ENCODE results near the gene MRPL18. TPM values are rescaled to one million over a fixed set of nuclear protein-coding genes. Genes with fewer than 3 reads are reported as not detected.

The MRPL18 gene
- total and polyA plus RNA-seq, 2 of the 8 experiments (the other 6 are each of a cell fraction or from before 2014, with no cell fraction given) = 58.7 to 79.8 TPM

DNA sequence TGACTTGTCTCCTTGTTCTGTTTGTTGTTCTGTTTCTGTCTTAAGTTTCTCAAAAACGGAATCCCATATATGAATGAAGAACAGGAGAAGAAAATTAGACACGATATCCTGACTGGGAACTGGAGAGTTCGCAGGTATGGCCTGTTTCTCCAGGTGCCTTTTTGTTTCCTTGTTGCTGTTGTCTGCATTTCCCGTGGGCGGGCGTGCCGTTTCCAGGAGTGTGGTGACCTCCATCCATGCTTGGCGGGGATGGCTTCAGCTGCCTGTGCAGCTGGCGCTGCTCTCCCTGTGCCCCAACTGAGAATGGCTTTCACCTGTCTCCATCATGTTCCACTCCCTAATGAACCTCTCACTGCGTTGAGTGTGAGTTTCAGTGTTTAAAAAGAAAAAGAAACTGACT lies 14.2 kb downstream of the MRPL18 start:
- ChIA-PET POLR2A (ENCODE audit: partially characterized antibody) (interaction anchor here (0.9 to 1.3 kb wide), 2 partner anchors 8 to 29 kb away, joined by 3 to 4 read pairs; no protein-coding TSS in a partner anchor), CTCF (ENCODE audit: partially characterized antibody) (no interaction called here)
- FAIRE-seq = no peak
- H3K79me1 ChIP-seq (ENCODE audit: low read depth, low read length) = no peaks in the 10 kb centered on the region
- no peaks in the 10 kb centered on the region for H3K23me2 ChIP-seq (ENCODE audit: low read depth, low read length)
- H4K20me1 ChIP-seq (replicated peaks in 1 of 2; ENCODE audit: control insufficient read depth in 1 of 2, insufficient read depth in 2 of 2, low read length in 2 of 2) = peaks cover 0 to under 1% of the 10 kb centered on the region in 2 experiments
- H3K9ac ChIP-seq (replicated peaks in 1 of 4; ENCODE audit: extremely low read depth in 1 of 4, low read depth in 3 of 4, low read length in 3 of 4) = no peak overlapping the region
- H4K91ac ChIP-seq (replicated peaks; ENCODE audit: insufficient read length, low read length) = no peak overlapping the region
- no peak overlapping the region for H3K4me3 ChIP-seq (ENCODE audit: extremely low read depth in 1 of 4, insufficient read depth in 2 of 4, low read depth in 3 of 4, low read length in 4 of 4)
- no peak overlapping the region for H3K27ac ChIP-seq (ENCODE audit: low read depth, low read length)
- no peak overlapping the region for H2AK5ac ChIP-seq (ENCODE audit: low read depth, low read length)
- H3K18ac ChIP-seq (ENCODE audit: extremely low read depth, low read length) = no peak overlapping the region
- no peak overlapping the region for H4K8ac ChIP-seq (ENCODE audit: extremely low read depth, insufficient read depth, low read length)
- H3K4ac ChIP-seq (replicated peaks; ENCODE audit: insufficient read length, low read depth, low read length) = no peak overlapping the region
- H2BK20ac ChIP-seq (ENCODE audit: low read length) = no peak overlapping the region
- H2BK120ac ChIP-seq (replicated peaks; ENCODE audit: low read depth, low read length) = no peak overlapping the region
- no peaks in the 10 kb centered on the region for H3K36me3 ChIP-seq (ENCODE audit: control insufficient read depth in 2 of 4, insufficient read depth in 4 of 4, low read length in 3 of 4)
- H3K9me3 ChIP-seq (ENCODE audit: insufficient read depth in 2 of 2, low read depth in 1 of 2, low read length in 1 of 2) = no peaks in the 10 kb centered on the region
- H2BK12ac ChIP-seq (ENCODE audit: low read depth, low read length) = no peak overlapping the region
- H3K79me2 ChIP-seq (ENCODE audit: control insufficient read depth in 1 of 2, insufficient read depth in 2 of 2, low read length in 2 of 2) = no peaks in the 10 kb centered on the region
- H2BK5ac ChIP-seq (ENCODE audit: low read depth, low read length) = no peak overlapping the region
- no peak overlapping the region for H2BK15ac ChIP-seq (ENCODE audit: low read length)
- H3K27me3 ChIP-seq (replicated peaks in 1 of 4; ENCODE audit: control insufficient read depth in 3 of 4, extremely low read depth in 1 of 4, insufficient read depth in 3 of 4, low read length in 3 of 4) = no peaks in the 10 kb centered on the region
- no peak overlapping the region for H3K4me2 ChIP-seq (ENCODE audit: insufficient read depth in 1 of 2, low read depth in 2 of 2, low read length in 2 of 2)
- H3K23ac ChIP-seq (ENCODE audit: insufficient read length) = no peak overlapping the region
- DNase-seq (ENCODE audit: low read depth in 1 of 2, low spot score in 2 of 2) = no peak
- WGBS, 2 experiments (ENCODE audit: extremely low coverage in 1 of 2, insufficient coverage in 1 of 2, insufficient read length in 1 of 2, insufficient replicate concordance in 2 of 2, low coverage in 1 of 2, low lambda C conversion rate in 2 of 2, missing lambda C conversion rate in 1 of 2) = 94% methylated on average over 10 of the region's 10 CpGs; no CpG with 5 or more reads in 1 of the 2 experiments
- no peak overlapping the region for H3K56ac ChIP-seq (replicated peaks; ENCODE audit: insufficient read length, low read depth, low read length)
- H3K14ac ChIP-seq (ENCODE audit: insufficient read length) = no peak overlapping the region
- no peaks in the 10 kb centered on the region for H3K4me1 ChIP-seq (replicated peaks in 1 of 4; ENCODE audit: control insufficient read depth in 3 of 4, insufficient read depth in 4 of 4, low read length in 3 of 4)
- H2AFZ ChIP-seq (ENCODE audit: low read length) = no peak overlapping the region
- no peak overlapping the region for H4K5ac ChIP-seq (ENCODE audit: insufficient read length, low read depth, low read length)
- TF ChIP-seq EZH2 (IDR thresholded peaks at IDR 0.05; ENCODE audit: low read depth, low read length, severe bottlenecking) = no peak
- no peak for TF ChIP-seq EGR1 (IDR thresholded peaks at IDR 0.05; ENCODE audit: borderline replicate concordance, low read depth, low read length)
- no peak for TF ChIP-seq KDM4A (IDR thresholded peaks at IDR 0.05; ENCODE audit: low read depth, low read length, severe bottlenecking)
- TF ChIP-seq ZNF274 (IDR thresholded peaks at IDR 0.05; ENCODE audit: borderline replicate concordance, extremely low read depth, low read length) = no peak
- TF ChIP-seq, protein P1, sequence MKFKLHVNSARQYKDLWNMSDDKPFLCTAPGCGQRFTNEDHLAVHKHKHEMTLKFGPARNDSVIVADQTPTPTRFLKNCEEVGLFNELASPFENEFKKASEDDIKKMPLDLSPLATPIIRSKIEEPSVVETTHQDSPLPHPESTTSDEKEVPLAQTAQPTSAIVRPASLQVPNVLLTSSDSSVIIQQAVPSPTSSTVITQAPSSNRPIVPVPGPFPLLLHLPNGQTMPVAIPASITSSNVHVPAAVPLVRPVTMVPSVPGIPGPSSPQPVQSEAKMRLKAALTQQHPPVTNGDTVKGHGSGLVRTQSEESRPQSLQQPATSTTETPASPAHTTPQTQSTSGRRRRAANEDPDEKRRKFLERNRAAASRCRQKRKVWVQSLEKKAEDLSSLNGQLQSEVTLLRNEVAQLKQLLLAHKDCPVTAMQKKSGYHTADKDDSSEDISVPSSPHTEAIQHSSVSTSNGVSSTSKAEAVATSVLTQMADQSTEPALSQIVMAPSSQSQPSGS (IDR thresholded peaks at IDR 0.05; ENCODE audit: low read length) = no peak
- TF ChIP-seq JUN (IDR thresholded peaks at IDR 0.05; ENCODE audit: low read depth, low read length) = no peak
- TF ChIP-seq SRF (IDR thresholded peaks at IDR 0.05; ENCODE audit: low read depth, low read length) = no peak
- no peak for TF ChIP-seq FOSL1 (IDR thresholded peaks at IDR 0.05; ENCODE audit: insufficient read depth, low read depth, low read length)
- TF ChIP-seq CBX5 (IDR thresholded peaks at IDR 0.05; ENCODE audit: low read depth, low read length) = no peak
- TF ChIP-seq POU5F1 (IDR thresholded peaks at IDR 0.05; ENCODE audit: low read depth, low read length) = no peak
- TF ChIP-seq, protein P2, sequence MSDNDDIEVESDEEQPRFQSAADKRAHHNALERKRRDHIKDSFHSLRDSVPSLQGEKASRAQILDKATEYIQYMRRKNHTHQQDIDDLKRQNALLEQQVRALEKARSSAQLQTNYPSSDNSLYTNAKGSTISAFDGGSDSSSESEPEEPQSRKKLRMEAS (IDR thresholded peaks at IDR 0.05) = no peak
- no peak for TF ChIP-seq CEBPB (IDR thresholded peaks at IDR 0.05; ENCODE audit: low read depth, low read length)
- TF ChIP-seq SAP30 (IDR thresholded peaks at IDR 0.05; ENCODE audit: insufficient read depth, insufficient replicate concordance, low read length) = no peak

All from H1 (cell line).